Measurements from ENCODE around the gene ANKRD6.
A peak's percentile ranks its signal among the peaks of the same experiment; 100 is the strongest.
"Not testable (repeated sequence)": the region's sequence is repeated elsewhere in the genome, so short reads cannot be mapped to it uniquely, and the experiment has no call there.

Gene ANKRD6

GRCh38 chr6:89602166-89602565 lies 169.2 kb downstream of the ANKRD6 start:
- DNase-seq (ENCODE audit: low read depth in 2 of 2) = no peak

DNA sequence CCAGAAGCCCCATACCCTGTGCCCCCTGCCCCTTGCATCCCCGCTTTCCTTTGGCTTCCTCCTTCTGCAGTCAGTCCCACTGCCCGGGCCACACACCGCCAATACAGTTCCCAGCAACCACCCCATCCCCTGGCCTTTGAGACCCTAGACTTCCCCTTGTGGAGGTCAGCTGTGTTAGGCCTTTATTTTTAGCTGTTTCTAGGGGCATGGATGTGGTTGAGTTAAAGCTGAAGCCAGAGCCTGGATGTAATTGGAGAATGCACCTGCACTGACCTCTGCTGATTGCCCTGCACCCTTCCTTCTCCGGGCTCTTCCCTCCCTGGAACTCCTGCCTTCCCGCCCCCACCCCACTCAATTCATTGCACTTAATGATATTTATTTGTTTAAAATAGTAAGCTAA lies 171.7 kb downstream of the ANKRD6 start:
- DNase-seq (ENCODE audit: low read depth in 2 of 2) = no peak

DNA sequence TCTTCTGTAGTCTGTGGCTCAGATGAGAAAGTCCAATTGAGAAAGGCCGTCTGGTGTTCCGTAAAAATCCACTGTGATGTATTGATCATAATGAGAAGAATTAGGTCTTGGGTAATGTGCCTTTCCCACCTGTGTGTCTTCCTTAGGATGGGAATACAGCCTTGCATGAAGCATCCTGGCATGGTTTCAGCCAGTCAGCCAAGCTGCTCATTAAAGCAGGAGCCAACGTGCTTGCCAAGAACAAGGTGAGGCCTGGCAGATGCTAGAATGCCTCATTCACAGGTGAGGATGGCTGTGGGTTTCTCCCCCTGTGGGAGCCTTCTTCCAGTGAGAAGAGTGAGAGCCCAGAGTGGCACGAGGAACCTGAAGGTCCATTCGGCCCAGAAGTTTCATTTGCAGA lies 172.9 kb downstream of the ANKRD6 start:
- DNase-seq (ENCODE audit: low read depth in 2 of 2) = no peak

GRCh38 chr6:89610149-89610642 lies 177.2 kb downstream of the ANKRD6 start:
- peak; percentile 11 to 12 for DNase-seq (ENCODE audit: low read depth in 2 of 2)

DNA sequence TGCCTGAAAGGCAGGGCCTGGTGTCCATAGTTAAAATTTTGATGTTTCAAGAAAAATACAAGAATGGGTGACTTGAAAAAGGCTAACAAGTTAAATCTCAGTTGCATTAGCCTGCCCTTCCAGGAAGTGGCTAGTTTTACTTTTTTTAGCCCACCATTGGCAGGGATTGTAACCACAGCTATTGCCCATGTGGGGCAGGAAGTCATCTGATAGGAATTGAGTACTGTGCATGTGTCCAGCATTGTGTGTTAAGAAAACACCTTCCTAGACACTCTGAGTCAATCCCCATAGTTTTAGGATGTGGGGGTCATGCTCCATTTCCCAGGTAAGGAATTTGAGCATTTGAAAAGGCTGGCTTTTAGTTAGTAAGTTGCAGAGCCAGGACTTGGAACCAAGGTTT lies 178.7 kb downstream of the ANKRD6 start:
- no peak for DNase-seq (ENCODE audit: low read depth in 2 of 2)

- no peak for DNase-seq (ENCODE audit: low read depth in 2 of 2)
Observed at GRCh38 chr6:89612121-89612520, 179.2 kb downstream of the ANKRD6 start.

DNA sequence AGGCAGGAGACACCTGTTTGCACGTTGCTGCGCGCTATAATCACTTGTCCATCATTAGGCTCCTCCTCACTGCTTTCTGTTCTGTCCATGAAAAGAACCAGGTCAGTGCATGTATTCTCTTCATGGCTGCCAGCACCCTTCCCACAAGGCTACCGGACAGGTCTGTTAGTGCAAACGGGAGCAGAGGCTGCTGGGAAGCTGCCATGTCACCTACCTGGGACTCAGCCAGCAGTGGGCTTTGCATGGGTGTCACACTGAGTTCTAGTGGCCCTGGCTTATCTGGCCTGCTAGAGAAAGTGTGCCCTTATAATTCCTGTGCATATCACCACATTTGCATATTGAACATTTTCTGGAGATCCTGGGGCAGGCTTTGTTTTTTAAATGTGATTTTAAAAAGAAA lies 180.8 kb downstream of the ANKRD6 start:
- DNase-seq (ENCODE audit: low read depth in 2 of 2) = no peak

DNA sequence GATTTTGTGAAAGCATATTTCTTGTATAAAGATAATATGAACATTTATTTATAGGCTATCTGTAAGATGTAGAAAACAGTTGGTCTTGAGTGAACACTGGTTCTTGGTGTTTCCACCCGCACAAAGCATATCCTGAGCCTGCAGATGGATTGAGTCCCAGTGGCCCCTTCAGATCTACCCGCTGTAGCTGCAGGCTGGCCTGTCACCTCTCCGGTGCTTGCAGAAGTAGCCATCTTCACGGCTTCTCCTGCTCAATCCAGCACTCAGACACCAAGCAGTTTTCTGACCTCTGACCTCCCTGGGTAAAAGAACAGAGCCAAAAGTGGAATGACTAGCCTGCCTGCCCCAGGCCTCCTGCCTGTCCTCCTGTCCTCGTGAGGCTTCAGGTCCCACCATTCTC lies 182.9 kb downstream of the ANKRD6 start:
- DNase-seq (ENCODE audit: low read depth in 2 of 2) = no peak

GRCh38 chr6:89616531-89616930 lies 183.6 kb downstream of the ANKRD6 start:
- DNase-seq (ENCODE audit: low read depth in 2 of 2) = no peak

- no peak for DNase-seq (ENCODE audit: low read depth in 2 of 2)
Observed at GRCh38 chr6:89618026-89618425, 185.1 kb downstream of the ANKRD6 start.

DNA sequence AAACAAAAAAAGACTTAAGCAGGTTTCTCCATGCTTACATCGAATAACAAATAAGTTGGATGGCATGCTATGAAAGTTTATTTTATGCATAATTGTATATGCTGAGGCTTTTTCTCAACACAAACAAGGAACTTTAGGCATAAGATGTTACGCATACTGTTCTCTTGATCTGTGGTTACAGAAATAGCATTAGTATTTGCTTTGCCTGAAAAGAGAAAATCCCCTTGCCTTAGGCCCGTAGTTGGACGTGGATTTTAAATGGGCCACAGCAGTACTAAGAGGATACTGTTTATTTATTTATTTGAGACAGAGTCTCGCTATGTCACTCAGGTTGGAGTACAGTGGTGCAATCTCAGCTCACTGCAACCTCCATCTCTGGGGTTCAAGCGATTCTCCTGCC lies 186.6 kb downstream of the ANKRD6 start:
- no peak for DNase-seq (ENCODE audit: low read depth in 2 of 2)

GRCh38 chr6:89623749-89624148 lies 190.8 kb downstream of the ANKRD6 start:
- no peak for DNase-seq (ENCODE audit: low read depth in 2 of 2)

GRCh38 chr6:89630488-89630887 lies 197.5 kb downstream of the ANKRD6 start:
- no peak for DNase-seq (ENCODE audit: low read depth in 2 of 2)

DNA sequence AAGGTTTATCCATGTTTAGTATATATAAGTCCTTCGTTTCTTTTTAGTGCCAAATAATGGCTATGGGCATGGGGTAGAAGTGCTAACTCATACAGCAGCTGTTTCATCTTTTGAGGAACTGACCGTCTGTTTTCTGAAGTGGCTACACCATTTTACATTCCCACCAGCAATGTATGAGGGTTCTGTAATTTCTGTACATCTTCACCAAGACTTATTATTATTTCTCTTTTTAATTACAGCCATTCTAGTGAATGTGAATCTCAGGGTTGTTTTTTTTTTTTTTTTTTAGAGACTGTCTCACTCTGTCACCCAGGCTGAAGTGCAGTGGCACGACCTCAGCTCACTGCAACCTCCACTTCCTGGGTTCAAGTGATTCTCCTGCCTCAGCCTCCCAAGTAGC lies 203.5 kb downstream of the ANKRD6 start:
- DNase-seq (ENCODE audit: low read depth in 2 of 2) = not testable (repeated sequence)

- DNase-seq (ENCODE audit: low read depth in 2 of 2) = no peak
Observed at GRCh38 chr6:89637960-89638319, 205.0 kb downstream of the ANKRD6 start.

GRCh38 chr6:89638320-89639195 lies 205.6 kb downstream of the ANKRD6 start, which contains the start of gene LYRM2:
LYRM2 (minus strand) TSS chr6:89638747; CDS start chr6:89638716, 31 bp downstream.
- DNase-seq (ENCODE audit: low read depth in 2 of 2) = peak; percentile 81 to 84

DNA sequence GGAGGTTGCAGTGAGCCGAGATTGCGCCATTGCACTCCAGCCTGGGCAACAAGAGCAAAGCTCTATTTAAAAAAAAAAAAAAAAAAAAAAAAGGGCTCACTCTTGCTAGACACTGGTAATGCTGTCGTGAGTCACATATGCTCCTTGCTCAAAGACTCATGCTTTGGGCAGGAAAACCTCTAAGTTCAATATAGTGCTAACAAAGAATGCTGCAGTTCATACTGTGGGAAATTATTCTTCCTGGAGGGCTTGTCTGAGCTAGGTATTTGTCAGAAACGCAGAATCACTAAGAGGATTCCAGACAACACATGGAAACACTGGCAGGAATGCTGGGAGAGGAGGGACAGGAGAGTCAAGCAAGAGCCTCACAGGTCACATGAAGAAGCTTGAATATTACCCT lies 207.9 kb downstream of the ANKRD6 start:
- no peak for DNase-seq (ENCODE audit: low read depth in 2 of 2)

DNA sequence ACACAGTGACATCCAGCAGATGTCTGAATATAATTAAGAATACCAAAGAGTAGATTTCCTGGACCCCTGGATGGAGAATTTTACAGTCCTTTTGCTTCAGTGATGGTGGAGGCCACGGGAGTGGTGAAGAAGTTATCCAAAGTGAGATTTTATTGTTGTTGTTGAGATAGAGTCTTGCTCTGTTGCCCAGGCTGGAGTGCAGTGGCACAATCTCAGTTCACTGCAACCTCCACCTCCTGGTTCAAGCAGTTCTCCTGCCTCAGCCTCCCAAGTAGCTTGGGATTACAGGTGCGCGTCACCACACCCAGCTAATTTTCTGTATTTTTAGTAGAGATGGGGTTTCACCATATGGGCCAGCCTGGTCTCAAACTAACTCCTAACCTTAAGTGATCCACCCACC lies 208.6 kb downstream of the ANKRD6 start:
- not testable (repeated sequence) for DNase-seq (ENCODE audit: low read depth in 2 of 2)

DNA sequence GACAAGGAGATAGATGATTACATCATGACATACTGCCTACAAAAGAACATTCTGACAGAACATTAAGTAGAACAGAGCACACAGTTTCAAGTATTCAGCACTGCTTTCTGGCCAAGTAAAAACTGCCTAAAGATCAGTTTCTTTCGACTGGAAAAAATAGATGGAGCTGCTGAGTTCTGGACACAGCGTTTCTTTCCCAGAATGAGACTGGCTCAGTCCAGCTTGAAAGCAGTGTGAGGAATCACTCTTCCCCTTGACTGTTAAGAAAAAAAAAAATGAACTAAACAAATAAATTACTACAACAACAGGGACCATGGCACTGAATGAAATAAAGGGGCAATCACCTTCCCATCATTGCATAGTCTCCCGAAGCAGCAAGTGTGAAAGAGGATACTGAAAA lies 210.0 kb downstream of the ANKRD6 start:
- no peak for DNase-seq (ENCODE audit: low read depth in 2 of 2)

GRCh38 chr6:89643406-89643805 lies 210.5 kb downstream of the ANKRD6 start:
- DNase-seq (ENCODE audit: low read depth in 2 of 2) = no peak

DNA sequence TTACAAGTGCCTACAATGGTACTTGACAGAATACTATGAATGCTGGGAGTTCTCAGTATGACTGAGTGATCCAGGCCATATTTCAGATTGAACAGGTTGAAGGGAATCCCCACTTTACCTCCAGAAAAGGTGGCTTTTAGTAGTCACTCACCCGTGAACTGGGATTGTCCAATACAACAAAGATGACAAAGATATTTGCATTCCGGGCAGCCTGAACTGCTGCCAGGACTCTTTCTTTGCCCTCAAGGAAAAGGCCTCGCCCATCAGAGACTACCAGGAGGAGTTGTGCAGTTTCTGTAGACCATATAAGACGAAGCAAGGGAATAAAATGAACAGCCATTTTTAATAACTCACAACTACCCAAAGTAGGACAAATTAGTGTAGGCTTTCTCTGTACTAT lies 211.9 kb downstream of the ANKRD6 start:
- no peak for DNase-seq (ENCODE audit: low read depth in 2 of 2)

DNA sequence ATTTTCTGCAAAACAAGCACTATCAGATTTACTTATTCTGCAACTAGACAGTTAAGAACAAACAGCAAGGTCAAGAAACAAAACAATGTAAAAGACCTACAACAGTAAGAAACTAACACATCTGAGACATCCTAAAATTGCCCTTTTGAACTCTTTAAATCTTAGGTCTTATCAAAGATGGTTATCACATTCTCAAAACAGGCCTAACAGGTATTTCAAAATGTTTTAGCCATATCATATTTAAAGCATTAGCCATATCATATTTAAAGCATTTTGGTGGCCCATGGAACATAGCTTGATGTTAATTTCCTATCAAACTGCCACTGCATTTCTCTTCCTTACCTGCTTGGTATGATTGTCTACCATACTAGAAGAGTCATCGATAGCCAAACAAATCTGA lies 216.7 kb downstream of the ANKRD6 start:
- no peak for DNase-seq (ENCODE audit: low read depth in 2 of 2)

GRCh38 chr6:89650579-89650978 lies 217.6 kb downstream of the ANKRD6 start:
- no peak for DNase-seq (ENCODE audit: low read depth in 2 of 2)

- no peak for DNase-seq (ENCODE audit: low read depth in 2 of 2)
Observed at GRCh38 chr6:89655122-89655521, 222.2 kb downstream of the ANKRD6 start.
